ENCODE measurements around the gene PHF2.

DNA sequence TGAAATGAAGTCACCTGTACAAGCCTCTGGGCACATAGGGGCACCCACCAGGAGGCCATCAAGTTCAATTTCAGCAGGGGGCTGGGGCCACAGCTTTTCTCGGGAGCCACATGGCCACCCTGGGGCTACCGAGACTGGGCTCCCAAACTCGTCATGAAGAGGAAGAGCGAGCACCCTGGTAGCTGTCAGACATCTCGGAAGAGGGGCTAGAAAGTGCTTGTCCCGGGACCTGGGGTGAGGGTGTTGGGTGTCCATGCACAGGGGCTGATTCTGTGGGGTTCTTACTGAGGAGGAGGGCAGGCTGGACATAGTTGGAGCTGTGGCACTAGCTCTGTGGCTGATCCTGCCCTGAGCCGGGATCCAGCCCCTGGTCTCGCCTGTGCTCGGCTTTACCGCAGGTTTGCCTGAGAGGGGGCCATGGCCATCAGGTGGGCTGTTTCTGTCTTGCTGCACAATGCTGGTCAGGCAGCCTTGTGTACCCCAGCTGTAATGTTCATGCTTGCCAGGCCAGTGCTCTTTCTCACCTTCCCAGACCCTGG lies 70.3 kb downstream of the PHF2 start:
- TF ChIP-seq, protein P1, sequence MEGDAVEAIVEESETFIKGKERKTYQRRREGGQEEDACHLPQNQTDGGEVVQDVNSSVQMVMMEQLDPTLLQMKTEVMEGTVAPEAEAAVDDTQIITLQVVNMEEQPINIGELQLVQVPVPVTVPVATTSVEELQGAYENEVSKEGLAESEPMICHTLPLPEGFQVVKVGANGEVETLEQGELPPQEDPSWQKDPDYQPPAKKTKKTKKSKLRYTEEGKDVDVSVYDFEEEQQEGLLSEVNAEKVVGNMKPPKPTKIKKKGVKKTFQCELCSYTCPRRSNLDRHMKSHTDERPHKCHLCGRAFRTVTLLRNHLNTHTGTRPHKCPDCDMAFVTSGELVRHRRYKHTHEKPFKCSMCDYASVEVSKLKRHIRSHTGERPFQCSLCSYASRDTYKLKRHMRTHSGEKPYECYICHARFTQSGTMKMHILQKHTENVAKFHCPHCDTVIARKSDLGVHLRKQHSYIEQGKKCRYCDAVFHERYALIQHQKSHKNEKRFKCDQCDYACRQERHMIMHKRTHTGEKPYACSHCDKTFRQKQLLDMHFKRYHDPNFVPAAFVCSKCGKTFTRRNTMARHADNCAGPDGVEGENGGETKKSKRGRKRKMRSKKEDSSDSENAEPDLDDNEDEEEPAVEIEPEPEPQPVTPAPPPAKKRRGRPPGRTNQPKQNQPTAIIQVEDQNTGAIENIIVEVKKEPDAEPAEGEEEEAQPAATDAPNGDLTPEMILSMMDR (IDR thresholded peaks at IDR 0.05) = no peak
- TF ChIP-seq POLR2A (IDR thresholded peaks at IDR 0.05) = no peak
- TF ChIP-seq POLR2AphosphoS5 (IDR thresholded peaks at IDR 0.05) = no peak

Data from breast epithelium (tissue), 3 donors.